GM12878 (cell line): ENCODE measurements around the gene GIPC3. TPM values are rescaled to one million over a fixed set of nuclear protein-coding genes. Genes with fewer than 3 reads are reported as not detected.

Experiments
- ATAC-seq: fragments of 200-7000 bp; cut with Tn5 transposase; 3 replicates; pipeline ENCODE4 v1.9.1; 2020; ENCODE audit warnings: mild to moderate bottlenecking, moderate library complexity
- BruUV-seq: library from RNA; stranded (reverse); fragments of 400-500 nt; replicated peaks from 2 replicates; lab custom pipeline; 2021; lab: Mats Ljungman, UMichigan
- CTCF ChIA-PET: fragments of 300-600 bp; sonication (Branson Sonifier 250); formaldehyde crosslinking; extraction: SDS; loops from one replicate; lab custom pipeline; 2021; ENCODE audit warnings: inconsistent platforms; lab: Yijun Ruan, JAX
- POLR2A ChIA-PET: fragments of 350-600 bp; formaldehyde crosslinking; extraction: SDS; loops from one replicate; lab custom pipeline; 2021; ENCODE audit warnings: inconsistent platforms; lab: Charles Lee
- RAD21 ChIA-PET: fragments of 300-600 bp; sonication (Branson Sonifier 250); formaldehyde crosslinking; loops from one replicate; lab custom pipeline; 2023; ENCODE audit warnings: antibody characterized with exemption; ENCODE audit not compliant: unreplicated experiment; lab: Charles Lee
- SMC1A ChIA-PET: fragments of 300-600 bp; sonication (Branson Sonifier 250); formaldehyde crosslinking; loops from one replicate; lab custom pipeline; 2023; ENCODE audit not compliant: unreplicated experiment, uncharacterized antibody; lab: Charles Lee
- DNase-seq: peaks from one replicate; pipeline ENCODE4 v3.0.0-alpha.2; 2011; ENCODE audit warnings: low read depth, low spot score
- FAIRE-seq: peaks from 3 replicates; lab custom pipeline; 2011; peaks lifted over from hg19 to GRCh38; lab: Jason Lieb, UNC
- H2AFZ ChIP-seq: 2 replicates; pipeline ENCODE4 v1.6.0; 2011; ENCODE audit warnings: low read depth, low read length, control low read depth; ENCODE audit not compliant: control insufficient read depth
- H3K27ac ChIP-seq: 2 replicates; pipeline ENCODE4 v1.5.1; 2011; ENCODE audit warnings: control low read depth; ENCODE audit not compliant: control insufficient read depth, insufficient read depth
- H3K27me3 ChIP-seq, 2 experiments: replicated peaks in 1 of 2; 2 replicates each; pipeline versions ENCODE4 v1.6.0 to v1.6.1; 2011; ENCODE audit warnings: low read length in 1 of 2; ENCODE audit not compliant: control insufficient read depth in 2 of 2, insufficient read depth in 2 of 2
- H3K36me3 ChIP-seq, 2 experiments: 2 replicates each; pipeline ENCODE4 v1.5.1; 2011; ENCODE audit warnings: low read length in 1 of 2; ENCODE audit not compliant: control insufficient read depth in 2 of 2, insufficient read depth in 2 of 2
- H3K4me1 ChIP-seq: 2 replicates; pipeline ENCODE4 v1.6.1; 2011; ENCODE audit warnings: mild to moderate bottlenecking, low read length, moderate library complexity, mixed read lengths; ENCODE audit not compliant: control insufficient read depth, insufficient read depth
- H3K4me2 ChIP-seq: 2 replicates; pipeline ENCODE4 v1.6.0; 2011; ENCODE audit warnings: control low read depth; ENCODE audit not compliant: control insufficient read depth, insufficient read depth
- H3K4me3 ChIP-seq: fragments of 200-600 bp; sonication (generic); 2 replicates; pipeline ENCODE4 v1.5.1; 2016
- H3K79me2 ChIP-seq: 2 replicates; pipeline ENCODE4 v1.6.0; 2011; ENCODE audit warnings: low read length; ENCODE audit not compliant: control insufficient read depth, insufficient read depth
- H3K9ac ChIP-seq: 2 replicates; pipeline ENCODE4 v1.8.0; 2011; ENCODE audit warnings: low read length, control low read depth, mixed read lengths; ENCODE audit not compliant: control insufficient read depth, insufficient read depth
- H3K9me3 ChIP-seq: replicated peaks from 3 replicates; pipeline ENCODE4 v1.5.1; 2011; ENCODE audit warnings: mild to moderate bottlenecking, low read length; ENCODE audit not compliant: control insufficient read depth, insufficient read depth
- H4K20me1 ChIP-seq: 2 replicates; pipeline ENCODE4 v1.6.0; 2011; ENCODE audit not compliant: control insufficient read depth, insufficient read depth
- CBX5 ChIP-seq: sonication (generic); IDR thresholded peaks from 2 replicates; pipeline ENCODE4 v1.6.1; 2016; ENCODE audit warnings: low read depth, moderate library complexity, mild to moderate bottlenecking, inconsistent platforms
- CEBPB ChIP-seq, 2 experiments: fragments of 150-350 bp in 1 of 2; IDR thresholded peaks; 2 replicates each; pipeline ENCODE4 v1.6.1; 2012 to 2014; ENCODE audit warnings: low read depth in 2 of 2, low read length in 2 of 2, borderline replicate concordance in 1 of 2, inconsistent platforms in 1 of 2
- CHD2 ChIP-seq: IDR thresholded peaks from 2 replicates; pipeline ENCODE4 v1.6.1; 2011; ENCODE audit warnings: low read depth, low read length, improper control_type of control experiment, borderline replicate concordance
- MEF2B ChIP-seq: fragments of 450-650 bp; IDR thresholded peaks from 2 replicates; pipeline ENCODE4 v1.6.1; 2018; ENCODE audit warnings: mild to moderate bottlenecking, moderate library complexity; ENCODE audit not compliant: partially characterized antibody, poor library complexity, severe bottlenecking
- NFYB ChIP-seq: IDR thresholded peaks from 2 replicates; pipeline ENCODE4 v1.6.1; 2011; ENCODE audit warnings: low read depth, mild to moderate bottlenecking, low read length, improper control_type of control experiment, moderate library complexity; ENCODE audit not compliant: insufficient read depth
- SP1 ChIP-seq: IDR thresholded peaks from one replicate; pipeline ENCODE4 v1.6.1; 2011; ENCODE audit warnings: low read depth, low read length
- STAT1 ChIP-seq: fragments of 450-650 bp; conservative IDR thresholded peaks from 2 replicates; pipeline ENCODE4 v1.6.1; 2014; ENCODE audit warnings: antibody characterized with exemption, mild to moderate bottlenecking
- SUZ12 ChIP-seq: fragments of 200-600 bp; sonication (generic); IDR thresholded peaks from one replicate; pipeline ENCODE4 v1.6.1; 2018; ENCODE audit warnings: antibody characterized with exemption, mild to moderate bottlenecking; ENCODE audit not compliant: unreplicated experiment
- ZNF592 ChIP-seq: fragments of 450-650 bp; IDR thresholded peaks from 2 replicates; pipeline ENCODE4 v1.6.1; 2017; ENCODE audit warnings: mild to moderate bottlenecking, moderate library complexity
- ZZZ3 ChIP-seq: IDR thresholded peaks from 2 replicates; pipeline ENCODE4 v1.6.1; 2011; ENCODE audit warnings: low read depth; ENCODE audit not compliant: control insufficient read depth, insufficient read length
- WGBS: methylation state at CpG from one replicate; pipeline ENCODE4 v1.1.6; 2016; ENCODE audit warnings: low lambda C conversion rate; ENCODE audit not compliant: insufficient replicate concordance, insufficient coverage; ENCODE audit errors: missing lambda C conversion rate; 5-methylcytosine and 5-hydroxymethylcytosine counted together
- in situ Hi-C: fragments of 300-500 bp; cut with MboI; formaldehyde crosslinking; loops from 9 replicates; pipeline ENCODE4 v1.14.3; 2018; ENCODE audit warnings: mixed read lengths
- intact Hi-C: fragments of 100-400 bp; cut with micrococcal nuclease; formaldehyde crosslinking; loops from one replicate; pipeline ENCODE4 v1.14.2; 2022; ENCODE audit not compliant: unreplicated experiment
- polyA plus RNA-seq, 11 experiments: library from polyadenylated mRNA; depleted of rRNA in 4 of 11; unstranded in 6 of 11; stranded (reverse) in 5 of 11; fragments of >200 nt; fragmentation: Nextera tagmentation in 4 of 11; fragmentation: Illumina TruSeq in 1 of 11; extraction: Ambion mirVana in 4 of 11; extraction: Trizol in 1 of 11; gene quantifications; 1 replicate in 1 of 11; 2 replicates in 10 of 11; pipeline versions ENCODE4 v1.2.1 to v1.2.3, GENCODE V29; 2011 to 2016; ENCODE audit warnings: inconsistent platforms in 2 of 11, missing spikeins in 2 of 11, low read depth in 1 of 11
- total RNA-seq, 4 experiments: library from RNA; depleted of rRNA in 3 of 4; stranded (reverse); fragments of >200 nt in 3 of 4; fragmentation: Illumina TruSeq in 1 of 4; extraction: Trizol in 1 of 4; gene quantifications; 2 replicates each; pipeline versions ENCODE4 v1.2.1 to v1.2.3, GENCODE V29; 2013 to 2021
- TF ChIP-seq, protein P1 (sequence below): fragments of 450-650 bp; formaldehyde crosslinking; IDR thresholded peaks from 2 replicates; pipeline ENCODE4 v1.5.0; 2022; ENCODE audit warnings: mild to moderate bottlenecking, missing genetic modification characterization
- TF ChIP-seq, protein P2 (sequence below): fragments of 150-350 bp; IDR thresholded peaks from 2 replicates; pipeline ENCODE4 v1.6.1; 2016; ENCODE audit warnings: low read depth, low read length

The GIPC3 gene
- total and polyA plus RNA-seq, 10 of the 15 experiments (the other 5 are each of a cell fraction or from before 2014, with no cell fraction given) = not detected

GRCh38 chr19:3612901-3613741, 27.8 kb downstream of the GIPC3 start:
- FAIRE-seq (no peak), DNase-seq (no peak), ATAC-seq (no peak)
- intact Hi-C loops (no loop called here), in situ Hi-C loops (no loop called here)
- no peaks in the 10 kb centered on the region for H3K4me1 ChIP-seq
- H3K36me3 ChIP-seq = peaks cover 0 to 8% of the 10 kb centered on the region in 2 experiments; a peak in 3 of 4 replicates
- no peak overlapping the region for H3K9ac ChIP-seq
- no peaks in the 10 kb centered on the region for H3K27me3 ChIP-seq
- H2AFZ ChIP-seq = no peak overlapping the region
- no peaks in the 10 kb centered on the region for H4K20me1 ChIP-seq
- 96% methylated on average over 61 of the region's 79 CpGs for WGBS
- no peak overlapping the region for H3K4me3 ChIP-seq
- H3K79me2 ChIP-seq = no peaks in the 10 kb centered on the region
- no peak overlapping the region for H3K4me2 ChIP-seq
- H3K9me3 ChIP-seq = no peaks in the 10 kb centered on the region
- BruUV-seq = no TSS peak
- POLR2A ChIA-PET = no interaction called here
- CTCF ChIA-PET = no interaction called here
- RAD21 ChIA-PET = no interaction called here
- SMC1A ChIA-PET = no interaction called here
- no peak overlapping the region for H3K27ac ChIP-seq
- TF ChIP-seq CBX5 = no peak
- TF ChIP-seq MEF2B = no peak
- TF ChIP-seq NFYB = no peak
- TF ChIP-seq ZNF592 = no peak
- TF ChIP-seq SUZ12 = no peak
- TF ChIP-seq CEBPB (IDR thresholded peaks at IDR 0.05; ENCODE audit: borderline replicate concordance in 1 of 2, low read depth in 2 of 2, low read length in 2 of 2) = no peak
- TF ChIP-seq, protein P1, sequence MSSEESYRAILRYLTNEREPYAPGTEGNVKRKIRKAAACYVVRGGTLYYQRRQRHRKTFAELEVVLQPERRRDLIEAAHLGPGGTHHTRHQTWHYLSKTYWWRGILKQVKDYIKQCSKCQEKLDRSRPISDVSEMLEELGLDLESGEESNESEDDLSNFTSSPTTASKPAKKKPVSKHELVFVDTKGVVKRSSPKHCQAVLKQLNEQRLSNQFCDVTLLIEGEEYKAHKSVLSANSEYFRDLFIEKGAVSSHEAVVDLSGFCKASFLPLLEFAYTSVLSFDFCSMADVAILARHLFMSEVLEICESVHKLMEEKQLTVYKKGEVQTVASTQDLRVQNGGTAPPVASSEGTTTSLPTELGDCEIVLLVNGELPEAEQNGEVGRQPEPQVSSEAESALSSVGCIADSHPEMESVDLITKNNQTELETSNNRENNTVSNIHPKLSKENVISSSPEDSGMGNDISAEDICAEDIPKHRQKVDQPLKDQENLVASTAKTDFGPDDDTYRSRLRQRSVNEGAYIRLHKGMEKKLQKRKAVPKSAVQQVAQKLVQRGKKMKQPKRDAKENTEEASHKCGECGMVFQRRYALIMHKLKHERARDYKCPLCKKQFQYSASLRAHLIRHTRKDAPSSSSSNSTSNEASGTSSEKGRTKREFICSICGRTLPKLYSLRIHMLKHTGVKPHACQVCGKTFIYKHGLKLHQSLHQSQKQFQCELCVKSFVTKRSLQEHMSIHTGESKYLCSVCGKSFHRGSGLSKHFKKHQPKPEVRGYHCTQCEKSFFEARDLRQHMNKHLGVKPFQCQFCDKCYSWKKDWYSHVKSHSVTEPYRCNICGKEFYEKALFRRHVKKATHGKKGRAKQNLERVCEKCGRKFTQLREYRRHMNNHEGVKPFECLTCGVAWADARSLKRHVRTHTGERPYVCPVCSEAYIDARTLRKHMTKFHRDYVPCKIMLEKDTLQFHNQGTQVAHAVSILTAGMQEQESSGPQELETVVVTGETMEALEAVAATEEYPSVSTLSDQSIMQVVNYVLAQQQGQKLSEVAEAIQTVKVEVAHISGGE (CRISPR knock-in tag) = no peak
- TF ChIP-seq CHD2 = no peak
- no peak for TF ChIP-seq STAT1
- TF ChIP-seq, protein P2, sequence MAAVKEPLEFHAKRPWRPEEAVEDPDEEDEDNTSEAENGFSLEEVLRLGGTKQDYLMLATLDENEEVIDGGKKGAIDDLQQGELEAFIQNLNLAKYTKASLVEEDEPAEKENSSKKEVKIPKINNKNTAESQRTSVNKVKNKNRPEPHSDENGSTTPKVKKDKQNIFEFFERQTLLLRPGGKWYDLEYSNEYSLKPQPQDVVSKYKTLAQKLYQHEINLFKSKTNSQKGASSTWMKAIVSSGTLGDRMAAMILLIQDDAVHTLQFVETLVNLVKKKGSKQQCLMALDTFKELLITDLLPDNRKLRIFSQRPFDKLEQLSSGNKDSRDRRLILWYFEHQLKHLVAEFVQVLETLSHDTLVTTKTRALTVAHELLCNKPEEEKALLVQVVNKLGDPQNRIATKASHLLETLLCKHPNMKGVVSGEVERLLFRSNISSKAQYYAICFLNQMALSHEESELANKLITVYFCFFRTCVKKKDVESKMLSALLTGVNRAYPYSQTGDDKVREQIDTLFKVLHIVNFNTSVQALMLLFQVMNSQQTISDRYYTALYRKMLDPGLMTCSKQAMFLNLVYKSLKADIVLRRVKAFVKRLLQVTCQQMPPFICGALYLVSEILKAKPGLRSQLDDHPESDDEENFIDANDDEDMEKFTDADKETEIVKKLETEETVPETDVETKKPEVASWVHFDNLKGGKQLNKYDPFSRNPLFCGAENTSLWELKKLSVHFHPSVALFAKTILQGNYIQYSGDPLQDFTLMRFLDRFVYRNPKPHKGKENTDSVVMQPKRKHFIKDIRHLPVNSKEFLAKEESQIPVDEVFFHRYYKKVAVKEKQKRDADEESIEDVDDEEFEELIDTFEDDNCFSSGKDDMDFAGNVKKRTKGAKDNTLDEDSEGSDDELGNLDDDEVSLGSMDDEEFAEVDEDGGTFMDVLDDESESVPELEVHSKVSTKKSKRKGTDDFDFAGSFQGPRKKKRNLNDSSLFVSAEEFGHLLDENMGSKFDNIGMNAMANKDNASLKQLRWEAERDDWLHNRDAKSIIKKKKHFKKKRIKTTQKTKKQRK = no peak
- TF ChIP-seq ZZZ3 = no peak
- TF ChIP-seq SP1 = no peak
